Vagina (tissue), 2 donors: ENCODE measurements around the gene PAX1.

Experiments
- POLR2A ChIP-seq, 2 donors: fragments of 450-650 bp; IDR thresholded peaks; one replicate each; pipeline ENCODE4 v1.6.1; 2017; ENCODE audit warnings: antibody characterized with exemption in 2 of 2, mild to moderate bottlenecking in 2 of 2, moderate library complexity in 2 of 2
- POLR2AphosphoS5 ChIP-seq, 2 donors: sonication (generic); formaldehyde crosslinking; IDR thresholded peaks; one replicate each; pipeline ENCODE4 v1.9.0; 2017; ENCODE audit warnings: antibody characterized with exemption in 2 of 2, mild to moderate bottlenecking in 2 of 2, low read depth in 1 of 2; ENCODE audit not compliant: insufficient read depth in 1 of 2
- TF ChIP-seq, protein P1 (sequence below), 3 experiments: fragments of 450-650 bp in 2 of 3; fragments of 200-600 bp in 1 of 3; sonication (generic) in 1 of 3; IDR thresholded peaks; one replicate each; pipeline ENCODE4 v1.5.1; 2017 to 2019; ENCODE audit warnings: antibody characterized with exemption in 3 of 3, mild to moderate bottlenecking in 2 of 3, moderate library complexity in 2 of 3

DNA sequence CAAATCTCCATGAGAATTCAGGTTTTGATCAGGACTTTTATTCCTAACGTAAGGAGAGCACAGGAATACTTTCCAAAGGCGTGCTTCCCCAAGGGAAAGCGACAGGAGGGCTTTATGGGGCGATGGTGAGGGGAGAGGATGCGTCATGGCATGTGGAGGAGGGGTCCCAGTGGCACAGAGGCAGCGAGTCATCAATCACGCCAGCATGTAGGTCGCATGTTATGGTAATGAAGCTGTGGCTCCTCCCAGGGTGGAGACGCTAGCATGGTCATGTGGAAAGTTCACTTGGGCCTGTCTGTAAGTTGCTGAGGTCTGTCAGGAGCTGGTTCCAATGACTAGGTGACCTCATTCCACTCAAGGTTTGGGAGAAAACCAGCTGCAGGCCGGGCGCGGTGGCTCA lies 35.3 kb upstream of the PAX1 start:
- TF ChIP-seq, protein P1, sequence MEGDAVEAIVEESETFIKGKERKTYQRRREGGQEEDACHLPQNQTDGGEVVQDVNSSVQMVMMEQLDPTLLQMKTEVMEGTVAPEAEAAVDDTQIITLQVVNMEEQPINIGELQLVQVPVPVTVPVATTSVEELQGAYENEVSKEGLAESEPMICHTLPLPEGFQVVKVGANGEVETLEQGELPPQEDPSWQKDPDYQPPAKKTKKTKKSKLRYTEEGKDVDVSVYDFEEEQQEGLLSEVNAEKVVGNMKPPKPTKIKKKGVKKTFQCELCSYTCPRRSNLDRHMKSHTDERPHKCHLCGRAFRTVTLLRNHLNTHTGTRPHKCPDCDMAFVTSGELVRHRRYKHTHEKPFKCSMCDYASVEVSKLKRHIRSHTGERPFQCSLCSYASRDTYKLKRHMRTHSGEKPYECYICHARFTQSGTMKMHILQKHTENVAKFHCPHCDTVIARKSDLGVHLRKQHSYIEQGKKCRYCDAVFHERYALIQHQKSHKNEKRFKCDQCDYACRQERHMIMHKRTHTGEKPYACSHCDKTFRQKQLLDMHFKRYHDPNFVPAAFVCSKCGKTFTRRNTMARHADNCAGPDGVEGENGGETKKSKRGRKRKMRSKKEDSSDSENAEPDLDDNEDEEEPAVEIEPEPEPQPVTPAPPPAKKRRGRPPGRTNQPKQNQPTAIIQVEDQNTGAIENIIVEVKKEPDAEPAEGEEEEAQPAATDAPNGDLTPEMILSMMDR (IDR thresholded peaks at IDR 0.05) = no peak
- TF ChIP-seq POLR2A (IDR thresholded peaks at IDR 0.05) (no peak), POLR2AphosphoS5 (IDR thresholded peaks at IDR 0.05; ENCODE audit: insufficient read depth in 1 of 2, low read depth in 1 of 2) (no peak)
